ENCODE results near the gene GALNT18.

The GALNT18 gene

DNA sequence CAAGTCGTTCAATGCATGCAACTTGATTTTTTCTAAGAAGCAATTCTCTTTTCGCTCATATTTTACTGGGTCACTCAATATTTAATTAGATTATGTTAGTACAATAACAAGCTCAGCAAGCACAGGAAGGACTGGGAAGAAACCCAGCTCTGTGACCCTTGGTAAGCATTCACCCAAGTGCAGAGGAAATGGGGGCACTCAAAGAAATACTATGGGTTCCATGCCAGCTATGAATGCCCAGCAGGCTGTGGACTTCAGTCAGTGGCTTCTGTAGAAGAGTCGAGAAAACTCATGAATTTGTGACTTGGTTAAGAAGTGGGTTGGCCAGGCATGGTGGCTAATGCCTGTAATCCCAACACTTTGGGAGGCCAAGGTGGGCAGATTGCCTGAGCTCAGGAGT, 123.6 kb downstream of the GALNT18 start:
- no peak for DNase-seq (ENCODE audit: low spot score)

DNA sequence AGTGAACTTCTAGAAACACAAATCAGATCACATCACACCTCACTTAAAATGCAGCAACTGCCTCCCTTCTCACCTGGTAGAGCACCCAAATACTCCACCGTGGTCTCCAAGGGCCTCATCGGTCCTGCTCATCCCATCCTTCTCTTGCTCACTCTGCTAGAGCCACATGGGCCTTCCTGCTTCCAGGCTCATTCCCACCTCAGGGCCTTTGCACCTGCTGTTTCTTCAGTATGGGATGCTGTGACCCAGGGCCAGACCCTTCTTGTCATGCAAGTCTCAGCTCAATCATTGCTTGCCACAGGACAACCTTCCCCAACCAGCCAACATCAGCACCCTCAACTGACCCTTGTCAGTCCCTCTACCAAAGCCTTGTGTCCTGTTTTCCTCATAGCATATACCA, 124.9 kb downstream of the GALNT18 start:
- no peak for DNase-seq (ENCODE audit: low spot score)

DNA sequence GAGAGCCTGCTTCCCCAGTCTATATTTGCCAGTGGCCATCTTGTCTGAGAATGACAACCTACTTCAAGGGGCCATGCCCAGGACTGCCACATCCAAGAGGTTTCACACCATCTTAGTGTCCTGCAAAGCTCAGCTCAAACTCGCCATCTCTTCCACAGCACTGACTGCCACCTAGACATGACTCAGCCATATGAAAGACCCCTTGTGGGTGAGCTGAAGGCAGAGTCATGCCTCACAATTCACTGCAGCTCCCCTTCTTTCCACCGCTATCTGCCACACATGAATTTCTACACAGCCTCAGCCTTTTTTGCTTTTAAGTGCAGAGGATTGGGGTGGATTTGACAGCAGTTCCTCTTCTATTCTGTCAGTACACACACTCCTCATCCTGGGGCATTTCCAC, 127.5 kb downstream of the GALNT18 start:
- DNase-seq (ENCODE audit: low spot score), result no peak

DNA sequence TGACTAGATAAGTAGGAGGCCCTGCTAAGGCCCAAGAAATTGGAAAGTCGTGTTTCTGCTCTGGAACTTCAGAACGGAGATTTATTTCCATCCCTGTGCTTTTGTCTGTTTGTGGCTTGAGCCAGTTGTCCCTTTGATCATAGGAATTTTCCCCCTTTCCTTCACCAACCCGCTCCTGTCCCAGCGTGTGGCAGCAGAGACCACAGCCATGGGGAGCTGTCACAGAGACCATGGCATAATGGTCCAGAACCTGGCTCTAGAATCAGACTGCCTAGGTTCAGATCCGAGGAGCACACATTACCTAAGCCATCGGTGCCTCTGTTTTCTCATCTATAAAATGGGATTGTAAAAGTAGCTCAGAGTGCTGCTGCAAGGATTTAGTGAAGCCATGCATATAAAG, 128.1 kb downstream of the GALNT18 start:
- DNase-seq (ENCODE audit: low spot score), result no peak

DNA sequence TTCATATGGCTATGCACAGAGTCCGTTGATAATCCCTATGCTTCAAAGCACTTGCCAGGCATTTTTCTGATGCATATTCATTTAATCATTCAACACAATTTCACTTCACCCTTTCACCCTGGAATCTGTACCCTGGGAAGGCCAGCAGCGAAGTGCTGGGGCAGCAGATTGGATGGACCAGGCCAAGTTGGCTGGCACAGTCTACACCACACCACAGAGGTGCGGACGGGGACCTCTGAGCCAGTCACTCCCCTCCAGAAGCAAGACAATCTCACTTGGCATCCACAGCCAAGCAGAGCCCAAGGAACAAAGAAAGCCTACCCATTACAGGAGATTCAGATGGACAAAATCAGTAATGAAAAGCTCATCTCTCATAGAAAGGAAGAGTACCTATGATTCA, 130.2 kb downstream of the GALNT18 start:
- no peak for DNase-seq (ENCODE audit: low spot score)

DNA sequence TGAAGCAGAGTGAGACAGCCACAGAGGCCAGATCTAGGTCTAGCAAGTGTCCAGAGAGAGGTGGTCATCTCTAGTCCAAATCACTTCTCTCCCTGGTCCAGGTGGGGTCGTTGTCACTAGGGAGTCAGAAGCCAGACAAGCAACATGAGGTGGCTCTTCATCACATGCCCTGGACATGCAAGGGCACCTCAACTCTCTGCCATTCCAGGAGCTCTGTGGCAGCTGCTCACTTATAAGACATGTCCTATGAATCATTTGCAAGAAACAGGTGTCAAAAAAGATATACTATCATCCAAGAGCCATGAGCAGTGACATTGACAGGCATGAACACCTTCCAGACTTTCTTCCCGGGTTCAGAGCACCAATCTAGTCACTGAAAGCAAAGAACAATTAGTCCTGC, 130.8 kb downstream of the GALNT18 start:
- no peak for DNase-seq (ENCODE audit: low spot score)

DNA sequence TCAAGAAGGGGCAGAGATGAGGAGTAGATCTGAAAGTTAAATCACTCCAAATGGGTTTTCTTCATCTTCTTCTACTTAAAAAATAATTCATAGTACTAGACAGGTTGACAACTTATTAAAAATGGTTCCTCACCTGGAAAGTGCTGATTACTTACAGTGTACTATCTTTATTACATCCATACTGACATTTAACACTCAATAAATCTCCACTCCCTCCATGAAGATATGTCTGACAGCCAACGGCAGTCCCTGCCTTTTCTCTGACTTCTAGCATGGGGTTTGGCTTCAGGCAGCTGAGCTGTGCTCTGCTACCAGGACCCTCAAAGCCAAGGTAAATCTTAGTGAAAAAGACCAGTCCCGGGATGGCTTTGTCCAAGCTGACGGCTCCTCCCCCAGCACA, 135.4 kb downstream of the GALNT18 start:
- DNase-seq (ENCODE audit: low spot score), result no peak

DNA sequence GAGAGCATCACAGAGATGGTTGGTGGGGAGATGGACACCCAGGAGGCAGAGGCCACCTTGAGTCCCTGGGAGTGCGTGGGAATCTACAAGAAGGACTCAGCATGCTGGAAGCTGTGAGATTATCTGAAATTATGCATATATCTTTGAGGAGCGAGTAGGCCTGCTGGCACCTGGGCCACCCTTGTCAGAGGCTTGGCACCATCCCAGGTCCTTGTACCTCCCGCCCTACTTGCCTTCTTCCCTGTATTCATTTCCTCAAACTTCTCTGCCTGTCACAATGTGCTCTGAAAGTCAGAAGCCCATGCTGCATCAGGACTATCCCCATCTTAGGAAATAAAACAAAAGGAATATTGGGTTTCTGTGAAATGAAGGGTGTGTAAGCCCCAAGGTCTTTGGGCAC, 135.8 kb downstream of the GALNT18 start:
- no peak for DNase-seq (ENCODE audit: low spot score)

DNA sequence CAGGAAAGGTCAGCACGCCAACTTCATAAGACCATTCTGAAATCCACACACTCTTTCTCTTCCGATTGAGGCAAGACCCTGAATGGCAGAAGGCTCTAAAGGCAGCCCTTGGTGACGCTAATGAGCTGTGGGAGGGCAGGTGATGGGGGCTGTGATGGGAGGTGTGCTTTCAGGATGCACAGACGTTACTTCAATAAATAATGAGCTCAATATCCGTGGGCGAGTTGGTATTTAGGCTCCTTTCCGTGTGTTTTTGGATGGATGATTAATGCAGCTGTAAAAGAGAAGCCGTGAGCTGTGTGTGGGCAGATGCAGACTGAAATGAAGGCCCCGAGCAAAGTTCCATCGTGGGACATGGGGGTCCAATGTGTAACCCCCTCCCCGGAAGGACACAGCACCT, 138.2 kb downstream of the GALNT18 start:
- no peak for DNase-seq (ENCODE audit: low spot score)

DNA sequence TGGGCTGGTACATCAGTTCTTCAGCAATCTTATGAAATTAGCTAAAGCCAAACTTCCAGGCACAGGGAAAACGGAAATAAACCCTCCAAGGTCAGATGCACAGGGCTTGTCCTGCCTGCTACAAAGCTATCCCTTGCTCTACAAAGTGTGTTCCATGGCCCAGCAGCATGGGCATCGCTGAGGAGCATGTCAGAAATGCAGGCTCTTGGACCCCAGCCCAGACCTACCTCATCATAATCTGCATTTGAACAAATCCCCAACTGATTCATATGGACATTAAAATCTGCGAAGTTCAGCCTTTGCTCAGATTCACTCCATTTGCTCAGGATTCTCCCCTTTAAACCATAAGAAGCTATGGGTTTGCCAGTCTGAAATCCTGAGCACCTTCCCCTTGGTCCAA, 139.1 kb downstream of the GALNT18 start:
- DNase-seq (ENCODE audit: low spot score), result no peak

DNA sequence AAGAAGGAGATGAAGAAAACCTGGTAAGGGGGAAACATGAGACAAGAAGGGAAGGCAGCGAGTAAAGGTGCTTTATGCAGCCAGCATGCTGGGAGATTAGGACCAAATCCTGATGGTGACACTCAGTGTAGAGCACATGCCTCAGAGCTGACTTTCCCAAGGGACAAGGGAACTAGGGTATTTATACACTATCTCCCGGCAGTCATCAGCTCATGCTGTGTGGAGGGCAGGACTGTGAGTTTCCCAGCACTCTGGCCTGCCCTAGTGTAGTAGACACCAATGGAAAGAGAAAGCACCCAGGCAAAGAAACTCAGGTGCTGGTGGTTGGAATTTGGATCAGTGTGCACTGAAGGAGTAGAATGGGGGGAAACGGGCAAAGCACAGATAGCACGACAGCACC, 140.4 kb downstream of the GALNT18 start:
- DNase-seq (ENCODE audit: low spot score), result no peak

DNA sequence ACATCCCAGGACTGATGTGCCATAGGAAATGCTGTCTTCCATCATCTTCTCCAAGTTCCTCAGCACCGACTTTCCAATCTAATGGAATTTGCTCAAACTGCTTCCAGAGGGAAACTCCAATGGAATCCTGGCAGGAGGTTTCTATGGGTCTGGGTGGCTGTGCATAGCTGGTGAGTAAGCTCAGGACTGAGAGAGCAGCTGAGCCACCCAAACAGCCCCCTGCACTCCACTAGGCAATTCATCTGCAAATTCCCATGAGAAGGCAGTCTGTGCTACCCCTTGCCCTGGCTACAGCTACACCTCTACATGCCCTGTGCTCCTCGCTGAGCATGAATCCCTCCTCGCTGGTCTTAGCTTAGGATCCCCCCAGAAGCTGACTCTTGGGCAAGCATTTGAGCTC, 140.8 kb downstream of the GALNT18 start:
- DNase-seq (ENCODE audit: low spot score), result no peak

DNA sequence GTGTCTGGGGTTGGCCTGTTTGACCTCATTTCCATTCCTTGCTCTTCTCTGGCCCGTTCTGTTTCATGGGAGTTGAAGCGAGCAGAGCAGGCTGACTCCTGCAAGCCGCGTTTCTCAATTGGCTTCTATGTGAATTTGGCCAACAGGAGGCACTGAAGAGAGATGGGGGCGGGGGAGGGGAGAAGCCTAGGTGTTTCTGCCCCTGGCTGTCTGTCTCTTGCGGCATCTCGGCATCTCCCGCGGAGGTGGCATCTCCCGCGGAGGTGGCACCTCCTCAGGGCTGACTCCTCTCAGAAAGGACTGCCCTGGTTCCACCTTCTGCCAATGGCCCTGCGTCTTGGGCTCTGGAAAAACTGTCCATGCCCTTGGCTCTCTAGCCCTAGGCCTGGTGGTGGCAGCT, 143.1 kb downstream of the GALNT18 start:
- DNase-seq (ENCODE audit: low spot score), result no peak

DNA sequence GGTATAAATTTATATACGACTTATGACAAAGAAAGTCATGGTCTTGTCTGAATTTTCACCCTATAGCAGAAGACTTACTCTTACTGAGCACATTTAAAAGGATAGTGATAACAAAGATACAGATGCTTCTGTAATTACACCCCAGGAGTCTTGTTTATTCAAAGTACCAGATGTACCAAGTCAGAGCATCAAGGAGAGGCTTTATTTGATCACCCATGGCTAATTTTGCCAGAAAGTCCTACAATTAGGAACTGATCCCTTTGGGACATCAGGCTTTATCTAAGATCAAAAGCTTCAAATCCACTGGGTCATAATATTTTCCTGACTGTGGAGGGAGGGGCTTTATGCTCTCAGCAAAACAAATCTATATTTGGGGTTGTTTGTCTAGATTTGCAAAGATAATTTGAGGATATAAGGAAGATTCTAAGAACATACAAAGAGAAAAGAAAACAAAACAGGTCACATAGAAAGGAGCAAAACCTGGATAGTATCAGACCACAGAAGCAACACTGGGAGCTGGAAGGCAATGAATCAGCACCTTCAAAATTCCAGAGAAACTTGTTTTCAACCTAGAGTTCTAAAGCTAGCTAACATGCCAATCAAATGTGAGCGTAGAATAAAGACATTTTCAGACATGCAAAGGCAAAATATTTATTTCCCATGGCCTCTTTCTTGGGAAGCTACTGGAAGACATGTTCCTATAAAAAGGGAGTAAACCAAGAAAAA, 143.9 kb downstream of the GALNT18 start:
- no peak for DNase-seq (ENCODE audit: low spot score)

DNA sequence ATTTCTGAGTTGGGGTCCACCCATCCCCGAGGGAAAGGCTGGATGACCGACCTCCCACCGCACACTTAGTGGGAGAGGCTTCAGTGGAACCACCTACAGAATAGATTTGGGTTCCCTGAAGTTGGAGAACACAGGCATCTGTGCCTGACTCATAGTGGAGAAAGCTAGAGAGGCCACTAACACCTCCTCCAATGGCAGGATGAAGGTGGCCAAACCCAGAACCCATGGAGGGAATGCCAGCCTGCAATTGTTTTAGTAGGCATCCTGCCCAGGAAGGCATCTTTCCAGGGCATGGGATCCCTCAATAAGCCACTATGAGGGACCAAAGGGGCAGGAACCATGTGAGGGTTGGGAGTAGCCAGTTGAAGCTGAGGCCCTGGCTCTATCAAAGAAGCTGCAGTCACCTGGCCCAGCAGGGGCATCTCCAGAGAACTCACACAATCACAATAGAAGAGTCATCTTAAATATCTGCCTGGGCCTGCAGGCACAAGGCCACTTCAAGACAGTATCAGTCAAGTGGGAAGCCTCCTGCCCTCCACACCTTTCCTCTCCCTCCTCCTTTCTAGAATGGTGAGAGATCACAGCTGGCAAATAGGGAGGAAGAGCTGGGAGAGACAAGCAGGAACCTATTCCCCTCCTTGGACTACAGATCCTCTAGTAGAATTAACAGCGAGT, 144.7 kb downstream of the GALNT18 start:
- DNase-seq (ENCODE audit: low spot score), result no peak

DNA sequence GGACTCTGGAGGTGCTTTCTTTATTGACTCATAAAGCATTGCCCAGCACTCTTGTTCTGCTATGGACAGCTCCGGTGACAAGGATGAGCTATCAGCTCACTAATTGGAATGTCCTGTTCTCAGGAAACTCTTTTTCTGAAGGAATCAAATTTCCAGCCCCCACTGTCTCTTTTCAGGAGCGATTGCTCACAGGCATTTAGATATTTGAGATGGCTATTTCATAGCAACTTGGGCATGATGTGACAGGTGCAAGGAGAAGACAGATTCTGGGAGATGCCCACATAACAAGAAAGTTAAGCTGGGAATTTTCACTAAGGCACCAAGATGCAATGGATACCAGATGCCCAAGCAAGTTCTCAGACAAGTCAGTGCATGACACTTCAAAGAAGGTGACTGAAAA, 145.3 kb downstream of the GALNT18 start:
- DNase-seq (ENCODE audit: low spot score), result no peak

DNA sequence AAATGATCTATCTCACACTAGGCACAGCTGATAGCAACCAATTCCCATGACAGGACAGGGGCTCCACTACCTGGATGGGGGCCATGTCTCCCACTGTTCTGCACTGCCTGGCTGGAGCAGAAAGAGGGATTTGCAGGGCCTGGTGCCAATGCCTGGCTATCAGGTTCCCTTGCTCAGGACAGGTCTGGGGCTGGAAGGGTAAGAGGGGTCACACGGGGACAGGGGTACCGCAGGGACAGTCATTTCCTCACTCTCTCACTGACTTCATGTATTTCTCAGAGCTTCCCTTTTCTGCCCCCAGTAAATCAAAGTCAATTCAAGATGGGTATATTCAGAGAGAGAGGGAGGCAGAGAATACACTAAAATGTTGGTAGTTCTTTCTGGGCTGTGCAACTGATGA, 149.7 kb downstream of the GALNT18 start:
- no peak for DNase-seq (ENCODE audit: low spot score)

DNA sequence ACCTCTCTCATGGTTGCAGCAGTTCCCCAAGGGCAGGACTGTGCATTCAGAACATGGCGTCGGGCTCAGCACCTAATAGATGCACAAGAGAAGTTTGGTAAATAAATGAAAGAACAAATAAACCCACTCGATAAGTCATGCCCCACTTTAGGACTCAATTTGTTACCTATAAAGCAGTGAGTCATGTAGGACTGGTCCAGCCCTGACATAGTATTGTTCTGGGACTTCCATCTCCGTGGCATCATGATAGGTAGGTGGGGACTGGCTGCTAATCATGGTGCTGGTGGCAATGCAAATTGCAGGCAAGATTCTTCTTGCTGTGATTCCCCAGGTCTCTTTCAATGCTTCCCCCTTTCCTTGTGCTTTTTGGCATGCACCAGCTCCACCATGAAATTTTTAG, 150.6 kb downstream of the GALNT18 start:
- no peak for DNase-seq (ENCODE audit: low spot score)

DNA sequence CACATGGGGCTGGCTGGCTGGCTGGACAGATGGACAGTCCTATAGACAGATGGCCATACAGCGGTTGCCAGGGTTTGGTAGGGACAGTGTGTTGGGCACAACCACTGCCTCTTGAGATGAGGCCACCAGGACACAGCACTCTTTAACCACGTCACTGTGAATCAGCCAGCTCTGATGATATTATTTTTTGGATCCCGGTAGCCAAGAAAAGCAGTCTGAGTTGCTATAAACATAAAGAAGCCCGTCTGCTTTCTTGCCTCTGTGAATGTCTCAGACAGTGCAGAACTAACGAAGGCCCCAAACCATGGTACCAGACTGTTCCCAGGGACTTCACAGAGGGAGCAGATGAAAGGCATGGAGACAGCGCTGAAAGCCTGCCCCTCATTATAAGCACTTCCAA, 152.9 kb downstream of the GALNT18 start:
- no peak for DNase-seq (ENCODE audit: low spot score)

DNA sequence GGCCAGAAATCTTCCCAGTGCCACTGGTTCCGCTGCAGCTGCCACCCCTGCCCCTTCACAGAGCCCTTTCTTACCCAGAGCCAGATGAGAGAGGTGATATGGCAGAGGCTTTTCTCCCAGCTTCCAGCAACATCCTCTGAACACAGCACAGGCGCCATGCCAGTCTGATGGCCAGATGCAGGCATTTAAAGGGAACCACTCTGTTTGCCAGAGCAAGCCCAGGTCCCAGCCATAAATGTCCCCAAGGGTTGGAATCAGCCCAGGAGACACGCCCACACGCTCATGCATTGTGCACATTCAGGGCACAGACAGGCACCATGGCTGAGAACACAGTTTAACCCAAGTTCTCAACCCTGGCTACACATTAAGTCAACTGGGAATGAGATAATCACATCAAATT, 154.5 kb downstream of the GALNT18 start:
- DNase-seq (ENCODE audit: low spot score), result no peak

DNA sequence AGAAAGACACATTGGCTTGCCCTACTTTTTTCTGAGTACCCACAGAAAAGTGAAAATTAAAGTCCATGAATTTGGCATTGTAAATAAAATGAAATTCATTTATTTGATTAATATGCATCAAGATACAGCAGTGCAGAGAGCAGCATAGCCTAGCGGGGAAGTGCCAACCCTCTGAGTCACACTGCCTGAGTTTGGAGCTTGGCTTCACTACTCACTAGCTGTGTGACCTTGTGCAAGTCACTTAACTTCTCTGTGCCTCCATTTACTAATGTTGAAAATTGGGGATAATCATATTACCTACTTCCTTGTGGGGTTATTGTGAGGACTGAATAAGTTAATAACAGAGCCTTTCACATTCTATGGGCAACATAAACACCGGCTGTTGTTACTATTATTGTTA, 157.2 kb downstream of the GALNT18 start:
- no peak for DNase-seq (ENCODE audit: low spot score)

DNA sequence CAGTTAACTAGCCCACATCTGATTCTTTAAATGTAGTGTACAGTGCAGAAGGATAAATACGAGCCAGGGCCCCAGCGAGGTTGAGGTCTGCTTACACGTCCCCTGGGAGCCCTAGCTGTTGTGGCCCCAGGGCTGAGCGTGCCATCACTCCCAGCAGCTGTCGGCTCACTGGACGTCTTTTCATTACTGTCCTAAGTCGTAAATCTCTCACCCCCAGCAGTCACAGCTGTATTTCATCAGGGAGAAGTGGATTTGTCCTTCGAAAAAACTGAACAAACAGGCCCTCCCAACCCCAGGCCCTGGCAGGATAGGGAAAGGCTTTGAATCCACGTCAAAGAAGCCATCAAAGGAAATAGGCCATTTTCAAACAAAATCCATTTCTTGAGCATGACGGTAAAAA, 158.4 kb downstream of the GALNT18 start:
- no peak for DNase-seq (ENCODE audit: low spot score)

DNA sequence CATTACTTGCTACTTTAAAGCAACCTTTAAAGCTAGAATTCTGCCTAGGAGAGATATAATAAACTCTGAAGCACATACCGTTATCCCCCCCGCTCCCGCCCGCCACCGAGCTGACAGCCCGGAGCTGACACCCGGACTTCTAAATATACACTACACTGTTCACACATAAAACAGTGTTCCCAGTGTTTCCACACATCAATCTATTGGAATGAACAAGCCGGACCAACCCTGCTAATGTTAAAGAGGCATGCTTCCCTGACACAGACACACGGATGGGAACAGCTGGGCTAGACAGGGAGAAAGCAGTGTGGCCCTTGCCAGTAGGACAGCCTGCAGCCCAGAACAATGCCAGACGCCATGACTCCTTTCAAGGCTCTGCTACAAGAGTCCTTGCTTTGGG, 160.3 kb downstream of the GALNT18 start:
- DNase-seq (ENCODE audit: low spot score), result no peak

DNA sequence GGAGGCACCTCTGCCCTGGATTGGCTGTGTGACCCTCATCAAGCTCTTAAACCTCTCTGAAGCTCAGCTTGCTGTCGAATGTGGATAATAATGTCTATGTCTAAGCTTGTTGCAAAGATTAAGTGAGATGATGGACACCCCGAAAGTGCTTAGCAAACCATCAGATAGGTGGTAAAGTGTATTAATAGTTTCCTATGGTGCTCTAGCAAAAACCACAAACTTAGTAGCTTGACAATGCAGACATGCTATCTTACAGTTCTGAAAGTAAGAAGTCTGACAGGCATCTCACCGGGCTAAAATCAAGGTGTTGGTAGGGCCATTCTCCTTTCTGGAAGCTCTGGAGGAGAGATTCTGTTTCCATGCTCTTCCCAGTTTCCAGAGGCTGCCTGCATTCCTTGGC, 162.2 kb downstream of the GALNT18 start:
- DNase-seq (ENCODE audit: low spot score), result no peak

All from germinal center (tissue), 1 donor.